ENCODE results near the gene IFT20. TPM values are rescaled to one million over a fixed set of nuclear protein-coding genes. Genes with fewer than 3 reads are reported as not detected.

Gene IFT20
- total and polyA plus RNA-seq, 10 of the 15 experiments (the other 5 are each of a cell fraction or from before 2014, with no cell fraction given): 9.4 to 38.2 (median 19.1) TPM

DNA sequence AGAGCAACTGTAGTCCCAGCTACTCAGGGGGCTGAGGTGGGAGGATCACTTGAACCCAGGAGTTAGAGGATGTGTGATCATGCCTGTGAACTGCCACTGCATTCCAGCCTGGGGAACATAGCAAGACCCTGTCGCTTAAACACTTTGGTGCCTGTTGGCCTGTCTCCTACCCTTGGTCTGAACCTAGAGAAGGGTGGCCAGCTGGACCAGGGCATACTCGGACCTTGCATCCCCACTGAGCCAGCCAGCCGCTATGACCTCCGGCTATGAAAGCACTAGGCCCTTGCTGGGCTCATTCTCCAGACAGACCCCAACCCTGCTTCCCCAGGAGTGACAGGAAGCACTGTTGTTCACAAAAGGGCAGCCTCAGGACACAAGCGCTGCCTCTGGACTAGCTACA lies 4.6 kb downstream of the IFT20 start:
- no peak overlapping the region for H3K27ac ChIP-seq (ENCODE audit: control insufficient read depth, insufficient read depth)
- BruUV-seq (replicated peaks): no TSS peak

DNA sequence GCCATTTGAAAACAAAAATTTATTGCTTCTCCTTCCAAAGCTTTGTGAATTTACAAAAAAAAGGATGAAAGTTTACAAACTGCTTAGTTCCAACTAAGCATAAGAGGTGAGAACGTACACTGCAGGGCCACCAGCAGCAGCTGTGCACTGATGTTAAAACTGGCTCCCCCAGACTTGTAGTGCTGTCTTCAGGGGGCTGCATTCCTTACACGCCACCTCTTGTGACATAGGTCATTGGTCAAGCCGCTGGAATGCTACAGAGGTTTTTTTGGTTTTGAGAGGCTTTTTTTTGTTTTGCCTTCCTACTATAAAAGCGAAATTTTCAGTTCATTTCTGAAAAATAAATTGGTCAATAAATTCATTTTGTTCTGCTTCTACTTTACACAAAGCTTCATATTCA lies 6.9 kb downstream of the IFT20 start:
- no peak overlapping the region for H3K4me2 ChIP-seq (ENCODE audit: control insufficient read depth, insufficient read depth)
- no peak overlapping the region for H3K9ac ChIP-seq (ENCODE audit: control insufficient read depth, insufficient read depth, low read length)
- peaks cover 16% of the 10 kb centered on the region for H3K79me2 ChIP-seq (ENCODE audit: control insufficient read depth, insufficient read depth, low read length)
- CTCF ChIA-PET: interaction anchor here (0.6 kb wide), 1 partner anchor 37 kb away, joined by 3 read pairs; no protein-coding TSS in a partner anchor
- no peaks in the 10 kb centered on the region for H3K9me3 ChIP-seq (replicated peaks; ENCODE audit: control insufficient read depth, insufficient read depth, low read length)
- SMC1A ChIA-PET (ENCODE audit: uncharacterized antibody, unreplicated experiment): interaction anchor here (1.0 kb wide), 1 partner anchor 10 kb away, joined by 3 read pairs; no protein-coding TSS in a partner anchor
- H3K36me3 ChIP-seq (ENCODE audit: control insufficient read depth in 2 of 2, insufficient read depth in 2 of 2, low read length in 1 of 2): peaks cover 11 to 15% of the 10 kb centered on the region in 2 experiments
- POLR2A ChIA-PET: interaction anchor here (0.5 kb wide), 1 partner anchor 175 kb away, joined by 4 read pairs; no protein-coding TSS in a partner anchor
- in situ Hi-C loops (cut with MboI) (no loop called here), intact Hi-C loops (cut with micrococcal nuclease; ENCODE audit: unreplicated experiment) (no loop called here)
- no peak overlapping the region for H3K4me3 ChIP-seq
- no peaks in the 10 kb centered on the region; the same call in 1 of the 2 replicates for H4K20me1 ChIP-seq (ENCODE audit: control insufficient read depth, insufficient read depth)
- H3K4me1 ChIP-seq (ENCODE audit: control insufficient read depth, insufficient read depth, low read length): peaks cover 6% of the 10 kb centered on the region; the same call in 1 of the 2 replicates
- FAIRE-seq (no peak), ATAC-seq (no peak), DNase-seq (ENCODE audit: low read depth, low spot score) (no peak)
- no peak overlapping the region; the same call in 1 of the 2 replicates for H3K27ac ChIP-seq (ENCODE audit: control insufficient read depth, insufficient read depth)
- BruUV-seq (replicated peaks): no TSS peak
- TF ChIP-seq TCF12 (IDR thresholded peaks at IDR 0.05; ENCODE audit: low read depth, low read length) (no peak), SPI1 (IDR thresholded peaks at IDR 0.05; ENCODE audit: borderline replicate concordance, insufficient read depth, low read depth, low read length) (no peak), SMAD1 (IDR thresholded peaks at IDR 0.05; ENCODE audit: low read depth, partially characterized antibody) (no peak), FOS (IDR thresholded peaks at IDR 0.05; ENCODE audit: borderline replicate concordance, extremely low read depth, insufficient read length) (no peak), CBX5 (IDR thresholded peaks at IDR 0.05; ENCODE audit: low read depth) (no peak), POLR2A (IDR thresholded peaks at IDR 0.05; ENCODE audit: low read depth, low read length) (no peak)
- 94% methylated on average over 4 of the region's 4 CpGs for WGBS (ENCODE audit: insufficient coverage, insufficient replicate concordance, low lambda C conversion rate, missing lambda C conversion rate)
- H3K27me3 ChIP-seq (replicated peaks in 1 of 2; ENCODE audit: control insufficient read depth in 2 of 2, insufficient read depth in 2 of 2, low read length in 1 of 2): no peaks in the 10 kb centered on the region
- RAD21 ChIA-PET (ENCODE audit: unreplicated experiment): no interaction called here
- H2AFZ ChIP-seq (ENCODE audit: control insufficient read depth, low read depth, low read length): no peak overlapping the region

More for the DNA sequence above, 4.6 kb downstream of the IFT20 start:
- Histone ChIP-seq H3K4me1 (ENCODE audit: control insufficient read depth, insufficient read depth, low read length) (peaks cover 6% of the 10 kb centered on the region; the same call in 1 of the 2 replicates), H2AFZ (ENCODE audit: control insufficient read depth, low read depth, low read length) (no peak overlapping the region), H4K20me1 (ENCODE audit: control insufficient read depth, insufficient read depth) (no peaks in the 10 kb centered on the region; the same call in 1 of the 2 replicates), H3K27me3 (replicated peaks in 1 of 2; ENCODE audit: control insufficient read depth in 2 of 2, insufficient read depth in 2 of 2, low read length in 1 of 2) (no peaks in the 10 kb centered on the region), H3K4me2 (ENCODE audit: control insufficient read depth, insufficient read depth) (no peak overlapping the region), H3K9me3 (replicated peaks; ENCODE audit: control insufficient read depth, insufficient read depth, low read length) (no peaks in the 10 kb centered on the region), H3K9ac (ENCODE audit: control insufficient read depth, insufficient read depth, low read length) (no peak overlapping the region), H3K36me3 (ENCODE audit: control insufficient read depth in 2 of 2, insufficient read depth in 2 of 2, low read length in 1 of 2) (peaks cover 11 to 15% of the 10 kb centered on the region in 2 experiments), H3K4me3 (no peak overlapping the region), H3K79me2 (ENCODE audit: control insufficient read depth, insufficient read depth, low read length) (peaks cover 11% of the 10 kb centered on the region)
- ATAC-seq (no peak), DNase-seq (ENCODE audit: low read depth, low spot score) (no peak), FAIRE-seq (no peak)
- TF ChIP-seq CREM (IDR thresholded peaks at IDR 0.05; ENCODE audit: low read depth): no peak
- TF ChIP-seq BRCA1 (IDR thresholded peaks at IDR 0.05; ENCODE audit: low read depth, low read length): no peak
- TF ChIP-seq POLR2A (IDR thresholded peaks at IDR 0.05; ENCODE audit: low read depth, low read length): peak; percentile 49; the same call in 1 of the 2 replicates
- no peak for TF ChIP-seq GABPA (IDR thresholded peaks at IDR 0.05; ENCODE audit: low read depth)
- no peak for TF ChIP-seq SMC3 (IDR thresholded peaks at IDR 0.05; ENCODE audit: borderline replicate concordance, low read length)
- TF ChIP-seq ZNF24 (IDR thresholded peaks at IDR 0.05): no peak
- TF ChIP-seq MEF2A (IDR thresholded peaks at IDR 0.05; ENCODE audit: insufficient read depth, low read depth, low read length): no peak
- TF ChIP-seq HCFC1 (IDR thresholded peaks at IDR 0.05; ENCODE audit: low read length): no peak
- ChIA-PET POLR2A (interaction anchor here (0.6 to 1.1 kb wide), 2 partner anchors 10 to 1164 kb away, joined by 5 read pairs; no protein-coding TSS in a partner anchor), SMC1A (ENCODE audit: uncharacterized antibody, unreplicated experiment) (interaction anchor here (0.9 to 1.4 kb wide), 2 partner anchors 11 to 22 kb away, joined by 3 to 5 read pairs; partner anchors contain the start of gene TMEM97), RAD21 (ENCODE audit: unreplicated experiment) (no interaction called here), CTCF (interaction anchor here (1.3 to 1.5 kb wide), 2 partner anchors 9 to 162 kb away, joined by 3 to 4 read pairs; no protein-coding TSS in a partner anchor)
- in situ Hi-C loops (cut with MboI): loop anchor here (10.0 kb wide), 1 partner anchor 624 kb away; the partner anchor contains the start of gene PHF12
- 90% methylated on average over 5 of the region's 5 CpGs for WGBS (ENCODE audit: insufficient coverage, insufficient replicate concordance, low lambda C conversion rate, missing lambda C conversion rate)
- intact Hi-C loops (cut with micrococcal nuclease; ENCODE audit: unreplicated experiment): no loop called here
